GM19023 (cell line): ENCODE measurements around the gene SPIN4.
"Not testable (repeated sequence)": the region's sequence is repeated elsewhere in the genome, so short reads cannot be mapped to it uniquely, and the experiment has no call there.

Experiments
- ATAC-seq: cut with Tn5 transposase; IDR thresholded peaks from one replicate; pipeline ENCODE4 v1.9.1; 2021; ENCODE audit warnings: mild to moderate bottlenecking, moderate library complexity; ENCODE audit not compliant: unreplicated experiment

Gene SPIN4

DNA sequence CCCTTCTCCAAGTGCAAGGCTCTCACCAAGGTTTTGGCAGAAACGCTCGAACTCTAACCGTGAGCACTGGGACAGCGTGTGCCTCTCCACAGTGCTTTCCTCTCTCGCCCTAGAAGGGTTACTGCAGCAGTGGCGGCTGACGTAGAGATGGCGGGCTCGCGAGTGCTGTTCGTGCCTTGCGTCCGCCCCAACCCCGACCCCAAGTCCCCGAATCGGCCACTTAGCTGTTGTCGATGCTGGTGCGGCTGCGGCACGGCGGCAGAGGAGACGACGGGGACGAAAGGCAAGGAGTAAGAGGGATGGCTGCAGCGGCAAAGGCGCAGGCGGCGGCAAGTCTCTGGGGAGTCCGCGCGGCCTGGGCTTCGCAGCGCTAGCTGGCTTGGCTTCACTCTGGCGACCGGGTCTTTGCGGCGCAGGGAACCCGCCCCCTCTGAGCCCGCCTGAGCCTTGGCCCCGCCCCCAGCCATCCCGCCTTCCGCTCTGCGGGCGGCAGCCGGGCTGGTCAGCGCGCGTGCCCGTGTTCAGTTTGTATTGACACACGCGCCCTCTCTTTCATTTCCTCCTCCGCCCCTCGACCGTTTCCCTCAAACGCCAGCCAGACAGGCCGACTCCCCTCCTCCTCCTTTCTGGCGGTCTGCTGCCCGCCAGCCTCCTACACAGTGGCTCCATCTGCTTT is at the start of gene SPIN4:
Gene SPIN4, minus strand, starts transcription at position 392 of the 676 bp plus-strand sequence. CDS start 513 bp downstream, outside the sequence.
- ATAC-seq = peak; percentile 92

DNA sequence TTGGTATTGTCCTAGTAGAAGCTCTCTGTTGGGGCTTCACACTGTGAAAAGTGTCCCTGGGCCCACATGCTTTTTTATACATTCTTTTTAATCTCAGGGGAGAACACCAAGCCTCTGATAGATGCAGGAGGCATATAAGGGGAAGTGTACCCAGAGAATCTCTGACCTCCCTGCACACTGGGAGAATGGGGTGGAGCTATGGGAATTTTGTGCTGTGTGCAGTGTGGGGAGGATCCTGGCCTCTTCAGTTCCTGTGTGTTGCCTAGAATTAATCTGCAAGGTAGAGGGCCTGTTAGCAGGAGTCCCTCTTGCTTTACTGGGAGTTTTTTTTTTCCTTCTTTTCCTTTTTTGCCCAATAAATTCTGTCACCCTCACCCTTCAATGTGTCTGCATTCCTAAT is 49.2 kb upstream of the SPIN4 start:
- ATAC-seq = no peak

DNA sequence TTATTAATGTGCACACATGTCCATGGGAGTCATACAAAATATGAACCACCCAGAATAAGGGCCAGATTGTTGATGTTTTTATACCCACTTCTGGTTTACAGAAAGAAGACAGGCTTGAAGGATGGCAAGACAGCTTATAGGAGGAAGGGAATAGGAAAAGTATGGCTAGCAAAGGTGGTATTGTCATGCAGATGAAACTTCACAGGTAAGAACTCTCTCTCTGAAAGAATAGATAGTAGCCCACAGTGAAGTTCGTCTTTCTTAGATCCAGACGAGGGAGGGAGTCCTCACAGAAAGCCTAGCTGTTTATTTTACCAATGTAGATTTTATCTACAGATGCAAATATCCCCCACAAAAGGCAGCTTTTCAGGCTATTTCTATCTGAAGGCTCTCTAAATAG is 43.7 kb upstream of the SPIN4 start:
- no peak for ATAC-seq

DNA sequence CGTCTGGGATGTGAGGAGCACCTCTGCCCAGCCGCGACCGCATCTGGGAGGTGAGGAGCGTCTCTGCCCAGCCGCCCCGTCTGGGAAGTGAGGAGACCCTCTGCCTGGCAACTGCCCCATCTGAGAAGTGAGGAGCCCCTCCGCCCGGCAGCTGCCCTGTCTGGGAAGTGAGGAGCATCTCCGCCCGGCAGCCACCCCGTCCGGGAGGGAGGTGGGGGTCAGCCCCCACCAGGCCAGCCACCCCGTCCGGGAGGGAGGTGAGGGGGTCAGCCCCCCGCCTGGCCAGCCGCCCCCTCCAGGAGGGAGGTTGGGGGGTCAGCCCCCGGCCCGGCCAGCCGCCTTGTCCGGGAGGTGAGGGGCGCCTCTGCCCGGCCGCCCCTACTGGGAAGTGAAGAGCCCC is 42.0 kb upstream of the SPIN4 start:
- not testable (repeated sequence) for ATAC-seq

DNA sequence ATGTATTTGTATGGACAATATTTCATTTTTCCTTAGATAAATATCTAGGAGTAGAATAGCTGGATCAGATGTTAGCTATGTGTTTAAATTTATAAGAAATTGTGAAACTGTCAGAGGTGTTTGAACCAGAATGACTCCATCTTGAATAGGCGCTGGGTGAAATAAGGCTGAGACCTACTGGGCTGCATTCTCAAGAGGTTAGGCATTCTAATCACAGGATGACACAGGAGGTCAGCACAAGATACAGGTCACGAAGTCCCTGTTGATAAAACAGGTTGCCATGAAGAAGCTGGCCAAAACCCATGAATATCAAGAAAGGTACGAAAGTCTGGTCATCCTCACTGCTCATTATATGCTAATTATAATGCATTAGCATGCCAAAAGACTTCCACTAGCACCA is 36.3 kb upstream of the SPIN4 start:
- no peak for ATAC-seq

DNA sequence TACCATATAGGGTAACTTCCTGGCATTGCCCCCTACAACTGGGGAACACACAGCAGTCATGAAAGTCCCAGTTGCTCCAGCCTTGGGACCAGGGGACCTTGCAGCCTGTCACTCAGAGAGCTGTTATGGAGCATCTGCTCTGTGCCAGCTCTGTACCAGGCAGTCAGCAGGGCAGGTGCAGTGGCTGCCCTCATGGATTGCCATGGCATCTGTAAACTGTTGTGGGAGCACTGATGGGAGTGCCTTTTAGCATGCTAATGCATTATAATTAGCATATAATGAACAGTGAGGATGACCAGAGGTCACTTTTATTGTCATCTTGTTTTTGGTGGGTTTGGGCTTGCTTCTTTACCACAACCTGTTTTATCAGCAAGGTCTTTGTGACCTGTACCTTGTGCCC is 33.1 kb upstream of the SPIN4 start:
- ATAC-seq = not testable (repeated sequence)

DNA sequence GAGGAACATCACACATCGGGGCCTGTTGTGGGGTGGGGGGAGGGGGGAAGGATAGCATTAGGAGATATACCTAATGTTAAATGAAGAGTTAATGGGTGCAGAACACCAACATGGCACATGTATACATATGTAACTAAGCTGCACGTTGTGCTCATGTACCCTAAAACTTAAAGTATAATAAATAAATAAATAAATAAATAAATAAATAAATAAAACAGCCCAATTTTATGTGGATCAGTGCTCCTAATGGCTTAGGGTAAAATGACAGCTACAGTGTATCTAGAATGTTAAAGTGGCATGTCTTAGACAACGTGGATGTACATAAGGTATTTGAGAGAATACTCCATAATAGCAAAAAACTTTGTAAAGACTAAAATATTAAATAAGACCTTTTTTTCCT is 21.9 kb upstream of the SPIN4 start:
- not testable (repeated sequence) for ATAC-seq

DNA sequence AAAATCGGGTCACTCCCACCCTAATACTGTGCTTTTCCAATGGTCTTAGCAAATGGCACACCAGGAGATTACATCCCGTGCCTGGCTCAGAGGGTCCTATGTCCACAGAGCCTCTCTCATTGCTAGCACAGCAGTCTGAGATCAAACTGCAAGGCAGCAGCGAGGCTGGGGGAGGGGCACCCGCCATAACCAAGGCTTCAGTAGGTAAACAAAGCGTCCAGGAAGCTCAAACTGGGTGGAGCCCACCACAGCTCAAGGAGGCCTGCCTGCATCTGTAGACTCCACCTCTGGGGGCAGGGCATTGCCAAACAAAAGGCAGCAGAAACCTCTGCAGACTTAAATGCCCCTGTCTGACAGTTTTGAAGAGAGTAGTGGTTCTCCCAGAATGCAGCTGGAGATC is 16.6 kb upstream of the SPIN4 start:
- not testable (repeated sequence) for ATAC-seq

DNA sequence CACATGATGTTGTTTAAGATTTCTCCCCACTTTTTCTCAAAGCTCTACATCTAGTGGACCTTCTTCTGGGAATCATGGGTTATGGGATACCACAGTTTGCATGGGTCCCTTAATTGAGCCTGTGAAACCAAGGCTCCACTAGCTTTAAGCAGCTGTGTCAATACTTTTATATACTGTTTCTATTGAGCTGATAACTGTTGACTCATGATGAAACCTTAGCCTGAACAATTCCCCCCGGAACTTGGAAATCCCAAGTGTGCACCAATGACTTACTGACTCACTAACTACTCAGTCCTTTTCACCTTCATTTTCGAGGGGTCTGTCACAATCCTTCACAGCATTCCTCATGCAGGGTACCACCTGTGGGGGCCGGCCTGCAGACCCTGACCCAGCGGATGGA is 12.7 kb upstream of the SPIN4 start:
- no peak for ATAC-seq

DNA sequence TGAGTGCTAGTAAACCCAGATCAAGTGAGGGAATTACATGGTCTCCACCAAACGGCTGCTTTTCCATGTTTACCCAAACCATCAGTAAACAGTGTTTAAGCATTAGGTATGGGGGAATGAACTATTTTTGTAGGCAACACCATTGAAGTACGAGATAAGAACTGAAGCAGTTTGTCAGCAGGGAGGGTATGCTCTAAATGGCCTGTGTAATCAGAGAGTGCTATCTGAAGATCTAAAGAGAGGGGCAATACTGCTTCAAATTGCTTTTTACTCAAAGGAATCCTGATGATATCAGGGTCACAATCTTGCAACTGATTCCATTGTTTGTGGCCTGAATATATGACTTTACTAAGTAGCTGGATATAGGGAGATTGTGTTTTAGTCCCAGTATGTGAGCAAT is 10.4 kb upstream of the SPIN4 start:
- ATAC-seq = no peak

DNA sequence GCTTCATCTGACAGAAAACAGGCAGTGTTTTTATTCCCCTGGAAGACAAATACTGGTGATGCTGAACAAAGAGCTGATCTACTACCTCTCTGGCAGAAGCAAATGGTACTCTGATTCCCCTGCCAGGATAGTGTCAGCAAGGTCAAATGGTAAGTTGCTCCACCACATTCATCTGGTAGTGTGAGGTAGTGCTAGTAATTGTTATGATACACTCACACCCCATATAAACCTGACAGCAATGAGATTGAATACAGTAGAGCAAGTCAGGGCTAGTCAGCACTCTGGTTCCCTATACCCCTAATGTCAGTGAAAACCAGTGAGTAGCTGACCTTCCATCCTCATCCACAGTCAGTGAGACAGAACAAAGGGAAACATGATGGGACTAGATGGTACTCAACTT is 3.4 kb upstream of the SPIN4 start:
- no peak for ATAC-seq

DNA sequence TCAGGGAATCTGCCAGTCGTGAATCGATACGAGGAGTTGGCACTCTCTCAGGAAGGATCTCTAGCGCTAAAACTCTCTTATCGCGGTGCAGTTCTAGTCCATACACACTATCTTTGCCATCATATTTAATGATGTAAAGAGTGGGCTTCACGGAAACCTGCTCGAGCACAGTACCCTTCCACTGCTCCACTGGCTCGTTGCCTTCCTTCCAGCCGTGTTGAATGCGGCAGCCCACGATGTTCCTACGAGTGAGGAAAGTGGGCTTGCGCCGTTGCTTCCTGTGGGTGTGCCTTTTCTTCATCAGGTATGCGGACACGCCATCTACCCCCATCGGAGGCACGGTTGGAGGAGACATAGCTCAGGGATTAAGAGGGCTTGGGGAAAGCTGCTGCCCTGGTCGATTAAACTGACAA is 661 bp downstream of the SPIN4 start:
- peak; percentile 33 for ATAC-seq

DNA sequence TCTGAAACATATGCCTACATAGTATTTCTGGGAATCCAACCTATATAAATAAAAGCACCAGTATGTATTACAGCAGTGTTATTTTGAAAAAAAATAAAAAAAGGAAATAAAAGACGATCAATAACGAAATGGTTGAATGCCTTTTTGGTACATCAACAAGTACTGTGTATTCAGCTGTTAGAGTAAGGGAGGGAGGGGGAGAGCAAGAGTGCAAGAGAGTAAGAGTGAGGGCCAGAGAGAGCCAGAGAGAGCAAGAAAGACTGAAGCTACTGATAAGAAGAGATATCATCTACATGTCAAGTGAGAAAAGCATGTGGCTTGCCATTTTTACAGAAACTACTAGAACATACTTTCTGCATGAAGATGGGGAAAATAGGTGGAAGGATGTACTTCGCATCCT is 1.8 kb downstream of the SPIN4 start:
- no peak for ATAC-seq

DNA sequence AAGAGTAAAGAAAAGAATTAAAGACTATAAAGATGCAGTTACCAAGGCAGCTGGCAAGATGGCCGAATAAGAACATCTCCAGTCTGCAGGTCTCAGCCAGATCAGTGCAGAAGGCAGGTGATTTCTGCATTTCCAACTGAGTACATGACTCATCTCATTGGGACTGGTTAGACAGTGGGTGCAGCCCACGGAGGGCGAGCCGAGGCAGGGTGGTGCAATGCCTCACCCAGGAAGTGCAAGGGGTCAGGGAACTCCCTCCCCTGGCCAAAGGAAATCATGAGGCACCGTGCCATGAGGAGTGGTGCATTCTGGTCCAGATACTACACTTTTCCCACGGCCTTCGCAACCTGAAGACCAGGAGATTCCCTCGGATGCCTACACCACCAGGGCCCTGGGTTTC is 20.5 kb downstream of the SPIN4 start:
- no peak for ATAC-seq

DNA sequence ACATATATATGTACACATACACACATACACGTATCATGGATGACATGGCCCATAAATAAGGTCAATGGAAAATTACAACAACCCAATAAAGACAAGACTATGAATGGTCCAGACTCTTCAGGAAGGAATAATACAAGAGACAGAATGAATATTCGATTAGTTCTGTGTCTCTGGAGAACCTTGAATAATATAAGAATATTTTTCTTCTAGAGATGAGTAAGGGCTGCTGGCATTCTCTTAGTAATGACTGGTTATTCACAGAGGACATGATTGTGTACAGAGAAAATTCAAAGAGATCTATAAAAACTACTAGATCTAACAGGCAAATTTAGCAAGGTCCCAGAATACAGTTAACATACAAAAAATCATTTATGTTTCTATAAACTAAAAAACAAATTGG is 23.3 kb downstream of the SPIN4 start:
- no peak for ATAC-seq

DNA sequence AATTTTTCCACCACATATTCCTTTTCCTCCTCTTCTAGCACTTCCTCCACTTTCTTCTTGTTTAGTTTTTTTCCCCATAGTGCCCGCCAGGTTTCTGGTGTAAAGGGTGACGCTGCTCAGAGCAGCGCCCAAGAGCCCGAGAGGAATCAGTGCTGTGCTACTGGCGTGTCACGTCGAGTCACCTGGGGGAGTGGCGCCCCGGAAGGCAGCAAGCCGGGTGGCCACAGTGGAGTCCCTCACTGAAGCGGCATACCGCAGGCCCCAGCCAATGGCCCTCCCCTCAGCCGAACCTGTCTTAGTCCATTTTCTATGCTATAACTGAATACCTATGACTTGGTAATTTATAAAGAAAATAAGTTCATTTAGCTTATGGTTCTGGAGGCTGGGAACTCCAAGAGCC is 51.5 kb downstream of the SPIN4 start:
- ATAC-seq = no peak
